K562 (cell line): ENCODE measurements around the gene ACRBP. TPM values are rescaled to one million over a fixed set of nuclear protein-coding genes. Genes with fewer than 3 reads are reported as not detected.

Source experiments
- E2F1 ChIP-seq: sonication (generic); formaldehyde crosslinking; IDR thresholded peaks from 2 replicates; pipeline ENCODE4 v1.8.1; 2023; ENCODE audit warnings: mild to moderate bottlenecking, missing genetic modification reagents, moderate library complexity
- E2F6 ChIP-seq, 2 experiments: IDR thresholded peaks; 2 replicates each; pipeline ENCODE4 v1.6.1; 2011; ENCODE audit warnings: borderline replicate concordance in 1 of 2, control low read depth in 1 of 2, low read depth in 1 of 2, low read length in 1 of 2, mild to moderate bottlenecking in 1 of 2, mixed read lengths in 1 of 2, moderate library complexity in 1 of 2; ENCODE audit not compliant: insufficient read depth in 1 of 2, insufficient read length in 1 of 2, poor library complexity in 1 of 2, severe bottlenecking in 1 of 2; ENCODE audit errors: extremely low read depth in 1 of 2
- EGR1 ChIP-seq: fragments of 450-650 bp; conservative IDR thresholded peaks from 2 replicates; pipeline ENCODE4 v1.6.1; 2017; ENCODE audit warnings: mild to moderate bottlenecking
- ETV5 ChIP-seq: sonication (generic); formaldehyde crosslinking; IDR thresholded peaks from 2 replicates; pipeline ENCODE4 v1.4.0; 2020; ENCODE audit warnings: low read depth, mild to moderate bottlenecking, missing genetic modification reagents
- GTF2E2 ChIP-seq: fragments of 200-800 bp; sonication (Bioruptor generic); IDR thresholded peaks from 2 replicates; pipeline ENCODE4 v1.6.1; 2016; ENCODE audit warnings: missing genetic modification characterization, missing compliant biosample characterization
- ILF3 ChIP-seq: fragments of 450-650 bp; IDR thresholded peaks from 2 replicates; pipeline ENCODE4 v1.6.1; 2018; ENCODE audit warnings: antibody characterized with exemption, mild to moderate bottlenecking, moderate library complexity, borderline replicate concordance
- KLF13 ChIP-seq: fragments of 450-650 bp; IDR thresholded peaks from 2 replicates; pipeline ENCODE4 v1.6.1; 2016; ENCODE audit warnings: missing genetic modification characterization, low read depth, mild to moderate bottlenecking, missing compliant biosample characterization, moderate library complexity, borderline replicate concordance
- LCOR ChIP-seq: sonication (generic); formaldehyde crosslinking; IDR thresholded peaks from 2 replicates; pipeline ENCODE4 v1.8.0; 2022; ENCODE audit warnings: mild to moderate bottlenecking, missing genetic modification reagents
- MTA2 ChIP-seq: fragments of 450-650 bp; IDR thresholded peaks from 2 replicates; pipeline ENCODE4 v1.6.1; 2016; ENCODE audit warnings: low read depth
- NRF1 ChIP-seq, 2 experiments: fragments of 450-650 bp; IDR thresholded peaks in 1 of 2; conservative IDR thresholded peaks in 1 of 2; 2 replicates each; pipeline ENCODE4 v1.6.1; 2014; ENCODE audit warnings: mild to moderate bottlenecking in 2 of 2
- POLR2B ChIP-seq: fragments of 450-650 bp; IDR thresholded peaks from 2 replicates; pipeline ENCODE4 v1.6.1; 2018; ENCODE audit warnings: low read depth; ENCODE audit not compliant: partially characterized antibody
- PTTG1 ChIP-seq: fragments of 450-650 bp; IDR thresholded peaks from 2 replicates; pipeline ENCODE4 v1.6.1; 2016; ENCODE audit warnings: low read depth, mild to moderate bottlenecking, missing genetic modification characterization, missing compliant biosample characterization
- STAT6 ChIP-seq: sonication (generic); formaldehyde crosslinking; IDR thresholded peaks from 2 replicates; pipeline ENCODE4 v1.8.1; 2023; ENCODE audit warnings: mild to moderate bottlenecking, missing genetic modification reagents
- SUPT5H ChIP-seq: fragments of 450-650 bp; IDR thresholded peaks from 2 replicates; pipeline ENCODE4 v1.6.1; 2016
- ZBTB12 ChIP-seq: fragments of 250-450 bp; sonication (Bioruptor Pico); IDR thresholded peaks from 2 replicates; pipeline ENCODE4 v1.4.0; 2020
- ZNF740 ChIP-seq, 3 experiments: fragments of 200-800 bp in 1 of 3; sonication (Bioruptor generic) in 1 of 3; sonication (generic) in 1 of 3; formaldehyde crosslinking in 1 of 3; IDR thresholded peaks; 2 replicates each; pipeline versions ENCODE4 v1.6.1 to v1.8.0; 2016 to 2022; ENCODE audit warnings: mild to moderate bottlenecking in 2 of 3, missing compliant biosample characterization in 2 of 3, missing genetic modification characterization in 2 of 3, missing genetic modification reagents in 1 of 3
- polyA plus RNA-seq, 8 experiments: library from polyadenylated mRNA; depleted of rRNA in 4 of 8; stranded (reverse) in 5 of 8; unstranded in 3 of 8; fragments of >200 nt; fragmentation: Nextera tagmentation in 2 of 8; fragmentation: Illumina TruSeq in 1 of 8; extraction: Ambion mirVana in 2 of 8; extraction: Trizol in 1 of 8; gene quantifications; 2 replicates each; pipeline versions ENCODE4 v1.2.1 to v1.2.3, GENCODE V29; 2011 to 2014; ENCODE audit warnings: inconsistent platforms in 1 of 8, missing spikeins in 1 of 8
- total RNA-seq, 7 experiments: library from RNA; depleted of rRNA in 6 of 7; stranded (reverse); fragments of >200 nt in 6 of 7; fragmentation: Illumina TruSeq in 2 of 7; extraction: Trizol in 2 of 7; gene quantifications; 2 replicates each; pipeline versions ENCODE4 v1.2.1 to v1.2.3, GENCODE V29; 2011 to 2021; ENCODE audit warnings: low replicate concordance in 1 of 7

ACRBP gene
- total and polyA plus RNA-seq, 9 of the 15 experiments (the other 6 are each of a cell fraction or from before 2014, with no cell fraction given) = 3.1 to 31.8 (median 8.4) TPM

- peak; percentile 93 for TF ChIP-seq KLF13 (tag)
- TF ChIP-seq GTF2E2 = peak; percentile 68; the same call in 1 of the 2 replicates
- TF ChIP-seq LCOR (CRISPR knock-in tag) = 0 out of 2 replicates have a peak, but pooled peaks have one; percentile 32
- peak; percentile 29 to 34 for TF ChIP-seq E2F6 (IDR thresholded peaks at IDR 0.05; ENCODE audit: borderline replicate concordance in 1 of 2, extremely low read depth in 1 of 2, insufficient read depth in 1 of 2, insufficient read length in 1 of 2, low read depth in 1 of 2, low read length in 1 of 2, poor library complexity in 1 of 2, severe bottlenecking in 1 of 2)
- no peak for TF ChIP-seq E2F1 (CRISPR knock-in tag)
- TF ChIP-seq SUPT5H = peak; percentile 76
- TF ChIP-seq ILF3 = no peak
- TF ChIP-seq NRF1 (conservative IDR thresholded peaks at IDR 0.05 in 1 of 2, IDR thresholded peaks at IDR 0.05 in 1 of 2) = peak; percentile 67 to 76
- peak; percentile 82 for TF ChIP-seq ETV5
- peak; percentile 63 for TF ChIP-seq EGR1
- TF ChIP-seq STAT6 (CRISPR knock-in tag) = no peak
- TF ChIP-seq PTTG1 (tag) = no peak
- peak; percentile 49 for TF ChIP-seq POLR2B
- peak; percentile 91 for TF ChIP-seq ZBTB12 (CRISPR knock-in tag)
- 0 out of 2 replicates have a peak, but pooled peaks have one; percentile 24 for TF ChIP-seq MTA2
- peak; percentile 64 for TF ChIP-seq ZNF740 (CRISPR knock-in tag; IDR thresholded peaks at IDR 0.05)
- peak in 1 of 2 experiments; percentile 95; a peak in 2 of 4 replicates for TF ChIP-seq ZNF740 (tag; IDR thresholded peaks at IDR 0.05)
Measured at GRCh38 chr12:6688999-6689882, 42.0 kb upstream of the ACRBP start, which contains the start of gene ZNF384 (continued).
